IMR-90 (cell line): ENCODE data around the gene HLA-A. TPM values are rescaled to one million over a fixed set of nuclear protein-coding genes. Genes with fewer than 3 reads are reported as not detected.

Experiments
- ATAC-seq: fragments of 200-7000 bp; cut with Tn5 transposase; 2 replicates; pipeline ENCODE4 v1.9.1; 2020; ENCODE audit warnings: low read depth, mild to moderate bottlenecking, moderate library complexity
- BruUV-seq: library from RNA; stranded (reverse); fragments of 400-500 nt; replicated peaks from 2 replicates; lab custom pipeline; 2021; lab: Mats Ljungman, UMichigan
- CTCF ChIA-PET: fragments of 300-600 bp; formaldehyde crosslinking; extraction: SDS; loops from one replicate; lab custom pipeline; 2021; ENCODE audit warnings: antibody characterized with exemption; lab: Yijun Ruan, JAX
- POLR2A ChIA-PET: fragments of 300-600 bp; sonication (Branson Sonifier 250); formaldehyde crosslinking; loops from one replicate; lab custom pipeline; 2022; ENCODE audit warnings: antibody characterized with exemption; ENCODE audit not compliant: unreplicated experiment; lab: Charles Lee
- DNase-seq: peaks from one replicate; pipeline ENCODE4 v3.0.0; 2013
- H2AFZ ChIP-seq: replicated peaks from 2 replicates; pipeline ENCODE3; 2013; ENCODE audit warnings: low read length, mild to moderate bottlenecking; ENCODE audit not compliant: poor library complexity
- H2AK5ac ChIP-seq: 2 replicates; pipeline ENCODE4 v1.6.1; 2013; ENCODE audit warnings: low read depth, low read length, inconsistent platforms
- H2AK9ac ChIP-seq: replicated peaks from 2 replicates; pipeline ENCODE3; 2013; ENCODE audit warnings: mild to moderate bottlenecking, low read depth, low read length, moderate library complexity; ENCODE audit not compliant: poor library complexity
- H2BK120ac ChIP-seq: 2 replicates; pipeline ENCODE4 v1.6.1; 2013; ENCODE audit warnings: low read depth, low read length, inconsistent platforms
- H2BK15ac ChIP-seq: 3 replicates; pipeline ENCODE4 v1.6.1; 2013; ENCODE audit warnings: low read depth, low read length, inconsistent platforms
- H2BK20ac ChIP-seq: 2 replicates; pipeline ENCODE4 v1.6.1; 2013; ENCODE audit warnings: low read depth, mild to moderate bottlenecking, inconsistent platforms, low read length, moderate library complexity
- H2BK5ac ChIP-seq: 2 replicates; pipeline ENCODE4 v1.6.1; 2013; ENCODE audit warnings: mild to moderate bottlenecking, low read depth, low read length, inconsistent platforms; ENCODE audit not compliant: poor library complexity, severe bottlenecking
- H3K14ac ChIP-seq: replicated peaks from 2 replicates; pipeline ENCODE4 v1.6.1; 2013; ENCODE audit warnings: low read depth, low read length, inconsistent platforms
- H3K18ac ChIP-seq: 2 replicates; pipeline ENCODE4 v1.6.1; 2013; ENCODE audit warnings: low read depth, low read length, control low read depth
- H3K23ac ChIP-seq: 2 replicates; pipeline ENCODE4 v1.6.1; 2013; ENCODE audit warnings: low read depth, low read length, inconsistent platforms
- H3K27ac ChIP-seq: 2 replicates; pipeline ENCODE4 v1.5.1; 2013; ENCODE audit warnings: mild to moderate bottlenecking, control low read depth, low read length; ENCODE audit not compliant: insufficient read depth
- H3K27me3 ChIP-seq: 2 replicates; pipeline ENCODE4 v1.6.1; 2013; ENCODE audit warnings: low read length; ENCODE audit not compliant: control insufficient read depth, insufficient read depth
- H3K36me3 ChIP-seq: 2 replicates; pipeline ENCODE4 v1.6.1; 2013; ENCODE audit warnings: low read length, mixed read lengths; ENCODE audit not compliant: control insufficient read depth, insufficient read depth
- H3K4ac ChIP-seq: 2 replicates; pipeline ENCODE4 v1.6.1; 2013; ENCODE audit warnings: low read depth, low read length, inconsistent platforms
- H3K4me1 ChIP-seq: 2 replicates; pipeline ENCODE4 v1.6.1; 2013; ENCODE audit warnings: low read length, mixed read lengths; ENCODE audit not compliant: control insufficient read depth, insufficient read depth
- H3K4me2 ChIP-seq: 2 replicates; pipeline ENCODE4 v1.6.1; 2013; ENCODE audit warnings: low read depth, mild to moderate bottlenecking, control low read depth, low read length, moderate library complexity
- H3K4me3 ChIP-seq: 2 replicates; pipeline ENCODE4 v1.5.1; 2013; ENCODE audit warnings: low read depth, mild to moderate bottlenecking, control low read depth, low read length, moderate library complexity; ENCODE audit not compliant: insufficient read depth
- H3K56ac ChIP-seq: 2 replicates; pipeline ENCODE4 v1.6.1; 2013; ENCODE audit warnings: low read length, inconsistent platforms; ENCODE audit not compliant: insufficient read depth; ENCODE audit errors: extremely low read depth
- H3K79me1 ChIP-seq, 2 experiments: 2 replicates each; pipeline ENCODE4 v1.6.1; 2013; ENCODE audit warnings: low read length in 2 of 2, inconsistent platforms in 1 of 2, low read depth in 1 of 2
- H3K9ac ChIP-seq: 2 replicates; pipeline ENCODE4 v1.6.1; 2013; ENCODE audit warnings: low read depth, low read length, control low read depth
- H3K9me1 ChIP-seq: 2 replicates; pipeline ENCODE4 v1.6.1; 2013; ENCODE audit warnings: low read length, inconsistent platforms; ENCODE audit not compliant: insufficient read depth
- H3K9me3 ChIP-seq: 2 replicates; pipeline ENCODE4 v1.6.1; 2013; ENCODE audit warnings: low read length; ENCODE audit not compliant: control insufficient read depth, insufficient read depth
- H4K20me1 ChIP-seq: 2 replicates; pipeline ENCODE4 v1.6.1; 2013; ENCODE audit warnings: low read length, inconsistent platforms; ENCODE audit not compliant: insufficient read depth
- H4K5ac ChIP-seq: 2 replicates; pipeline ENCODE4 v1.6.1; 2013; ENCODE audit warnings: mild to moderate bottlenecking, low read depth, low read length, control low read depth
- H4K8ac ChIP-seq, 2 experiments: 2 replicates each; pipeline ENCODE4 v1.6.1; 2013; ENCODE audit warnings: low read depth in 2 of 2, low read length in 2 of 2, control low read depth in 1 of 2, inconsistent platforms in 1 of 2
- H4K91ac ChIP-seq: 2 replicates; pipeline ENCODE4 v1.6.1; 2013; ENCODE audit warnings: low read depth, low read length, inconsistent platforms; ENCODE audit not compliant: insufficient read depth
- BHLHE40 ChIP-seq: fragments of 150-350 bp; IDR thresholded peaks from 2 replicates; pipeline ENCODE4 v1.6.1; 2016; ENCODE audit warnings: mild to moderate bottlenecking, low read depth, low read length
- CHD1 ChIP-seq: IDR thresholded peaks from 2 replicates; pipeline ENCODE4 v1.6.1; 2012; ENCODE audit warnings: low read depth, low read length, improper control_type of control experiment
- CTCF ChIP-seq: conservative IDR thresholded peaks from 2 replicates; pipeline ENCODE4 v1.5.1; 2012; ENCODE audit warnings: mild to moderate bottlenecking, low read depth, low read length, improper control_type of control experiment
- ELK1 ChIP-seq: fragments of 150-350 bp; IDR thresholded peaks from 2 replicates; pipeline ENCODE4 v1.6.1; 2016; ENCODE audit warnings: low read depth, mild to moderate bottlenecking, low read length, moderate library complexity, borderline replicate concordance
- FOS ChIP-seq: fragments of 150-350 bp; IDR thresholded peaks from 2 replicates; pipeline ENCODE4 v1.6.1; 2016; ENCODE audit warnings: low read depth, low read length
- MAFK ChIP-seq: IDR thresholded peaks from 2 replicates; pipeline ENCODE4 v1.6.1; 2012; ENCODE audit warnings: low read depth, low read length, improper control_type of control experiment
- MAZ ChIP-seq: IDR thresholded peaks from 2 replicates; pipeline ENCODE4 v1.6.1; 2012; ENCODE audit warnings: low read depth, mild to moderate bottlenecking, low read length, improper control_type of control experiment, moderate library complexity, borderline replicate concordance
- NFE2L2 ChIP-seq: fragments of 150-350 bp; IDR thresholded peaks from 2 replicates; pipeline ENCODE4 v1.6.1; 2016; ENCODE audit warnings: low read depth, mild to moderate bottlenecking, low read length
- POLR2A ChIP-seq: IDR thresholded peaks from 2 replicates; pipeline ENCODE4 v1.6.1; 2012; ENCODE audit warnings: mild to moderate bottlenecking, low read depth, low read length
- RAD21 ChIP-seq: IDR thresholded peaks from 2 replicates; pipeline ENCODE4 v1.6.1; 2012; ENCODE audit warnings: low read length, improper control_type of control experiment
- RCOR1 ChIP-seq: IDR thresholded peaks from 2 replicates; pipeline ENCODE4 v1.6.1; 2012; ENCODE audit warnings: mild to moderate bottlenecking, low read length, improper control_type of control experiment; ENCODE audit not compliant: insufficient replicate concordance
- SMC3 ChIP-seq: fragments of 150-350 bp; IDR thresholded peaks from 2 replicates; pipeline ENCODE4 v1.6.1; 2016; ENCODE audit warnings: low read depth, mild to moderate bottlenecking, antibody characterized with exemption, low read length, moderate library complexity
- USF2 ChIP-seq: fragments of 150-350 bp; IDR thresholded peaks from 2 replicates; pipeline ENCODE4 v1.6.1; 2017; ENCODE audit warnings: mild to moderate bottlenecking, antibody characterized with exemption, low read length, low read depth
- dilution Hi-C: fragments of 300-500 bp; cut with HindIII; formaldehyde crosslinking; loops from one replicate; pipeline ENCODE4 v1.14.3; 2018; ENCODE audit warnings: low sequenced_read_pairs; ENCODE audit not compliant: unreplicated experiment
- in situ Hi-C: fragments of 300-500 bp; cut with MboI; formaldehyde crosslinking; loops from 3 replicates; pipeline ENCODE4 v1.14.3; 2019; ENCODE audit warnings: low sequenced_read_pairs, inconsistent platforms, mixed read lengths
- intact Hi-C: fragments of 100-400 bp; cut with micrococcal nuclease; formaldehyde crosslinking; loops from 2 replicates; pipeline ENCODE4 v1.10.0; 2022
- polyA plus RNA-seq, 3 experiments: library from polyadenylated mRNA; depleted of rRNA; stranded (reverse); fragments of >200 nt; gene quantifications; 2 replicates each; pipeline ENCODE4 v1.2.3, GENCODE V29; 2012; ENCODE audit warnings: low replicate concordance in 1 of 3
- total RNA-seq: library from RNA; depleted of rRNA; stranded (reverse); fragments of >200 nt; gene quantifications from 2 replicates; pipeline ENCODE4 v1.2.3, GENCODE V29; 2012

HLA-A gene
- total and polyA plus RNA-seq, 2 of the 4 experiments (the other 2 are of a cell fraction), result 94.5 to 218 TPM

- no peak overlapping the region for H2BK15ac ChIP-seq
- no TSS peak for BruUV-seq
- DNase-seq (no peak), ATAC-seq (no peak)
- in situ Hi-C loops, result no loop called here
- no peaks in the 10 kb centered on the region for H3K36me3 ChIP-seq
- H3K27ac ChIP-seq, result no peak overlapping the region
- dilution Hi-C loops, result no loop called here
- H3K79me1 ChIP-seq, result no peaks in the 10 kb centered on the region
- no peak overlapping the region for H3K56ac ChIP-seq
- H3K14ac ChIP-seq, result no peak overlapping the region
- H3K9me1 ChIP-seq, result 0 out of 2 replicates have a peak, but pooled peaks cover 4% of the 10 kb centered on the region
- no peak overlapping the region for H2BK5ac ChIP-seq
- no peak overlapping the region for H4K91ac ChIP-seq
- TF ChIP-seq SMC3, result no peak
- no peak for TF ChIP-seq POLR2A
- TF ChIP-seq MAFK, result no peak
- TF ChIP-seq BHLHE40, result no peak
- no peak for TF ChIP-seq MAZ
- TF ChIP-seq CHD1, result no peak
- no peak for TF ChIP-seq RAD21
- no peak for TF ChIP-seq USF2
- no peak for TF ChIP-seq FOS
- no peak for TF ChIP-seq CTCF
- TF ChIP-seq NFE2L2, result no peak
- TF ChIP-seq RCOR1, result no peak
- TF ChIP-seq ELK1, result no peak
- H3K4ac ChIP-seq, result no peak overlapping the region
- no peak overlapping the region for H2AK9ac ChIP-seq
- no peak overlapping the region for H2BK120ac ChIP-seq
- no peak overlapping the region for H3K4me2 ChIP-seq
- no peak overlapping the region for H3K23ac ChIP-seq
- H4K8ac ChIP-seq, result no peak overlapping the region
- no peaks in the 10 kb centered on the region for H3K9me3 ChIP-seq
- CTCF ChIA-PET, result no interaction called here
- H4K5ac ChIP-seq, result no peak overlapping the region
- H3K9ac ChIP-seq, result no peak overlapping the region
- peaks cover 23% of the 10 kb centered on the region for H3K27me3 ChIP-seq
- no peak overlapping the region for H3K18ac ChIP-seq
- no peak overlapping the region for H3K4me3 ChIP-seq
- no peak overlapping the region for H2AFZ ChIP-seq
- H3K4me1 ChIP-seq, result no peaks in the 10 kb centered on the region
- no peak overlapping the region for H2BK20ac ChIP-seq
- no peak overlapping the region for H2AK5ac ChIP-seq
- POLR2A ChIA-PET, result no interaction called here
- intact Hi-C loops, result no loop called here
- no peaks in the 10 kb centered on the region for H4K20me1 ChIP-seq
These were observed 48.6 kb downstream of the HLA-A start for GRCh38 chr6:29990931-29991330.
